Measurements from ENCODE around the gene PPP6R2.

PPP6R2 gene

DNA sequence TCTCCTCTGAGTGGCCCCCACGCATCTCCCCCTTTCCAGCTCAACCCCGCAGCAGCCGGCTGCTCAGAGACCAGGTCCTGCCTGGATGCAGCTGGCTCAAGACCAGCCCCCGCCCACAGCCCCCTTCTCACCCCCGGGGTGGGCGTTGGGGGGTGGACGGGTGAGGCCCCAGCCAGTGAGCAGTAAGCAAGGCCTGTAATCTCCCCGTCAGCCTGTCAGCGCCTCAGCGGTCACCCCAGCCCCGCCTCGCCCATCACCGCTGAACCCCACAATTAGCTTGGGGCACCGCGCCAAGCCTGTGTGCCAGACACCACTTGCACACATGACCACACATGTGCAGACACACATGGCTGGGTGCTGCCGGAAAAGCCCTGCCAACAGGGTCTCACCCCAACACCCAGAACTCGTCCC is 41.5 kb upstream of the PPP6R2 start:
- TF ChIP-seq TAF1 (IDR thresholded peaks at IDR 0.05; ENCODE audit: borderline replicate concordance, insufficient read depth, low read length) (no peak), SIN3A (IDR thresholded peaks at IDR 0.05; ENCODE audit: borderline replicate concordance, insufficient read depth, low read length) (no peak), FOXP2 (optimal IDR thresholded peaks at IDR 0.05; ENCODE audit: borderline replicate concordance, extremely low read depth, extremely low read length, insufficient read depth) (no peak), POLR2AphosphoS5 (IDR thresholded peaks at IDR 0.05; ENCODE audit: low read depth, low read length) (no peak)
- TF ChIP-seq, protein P1, sequence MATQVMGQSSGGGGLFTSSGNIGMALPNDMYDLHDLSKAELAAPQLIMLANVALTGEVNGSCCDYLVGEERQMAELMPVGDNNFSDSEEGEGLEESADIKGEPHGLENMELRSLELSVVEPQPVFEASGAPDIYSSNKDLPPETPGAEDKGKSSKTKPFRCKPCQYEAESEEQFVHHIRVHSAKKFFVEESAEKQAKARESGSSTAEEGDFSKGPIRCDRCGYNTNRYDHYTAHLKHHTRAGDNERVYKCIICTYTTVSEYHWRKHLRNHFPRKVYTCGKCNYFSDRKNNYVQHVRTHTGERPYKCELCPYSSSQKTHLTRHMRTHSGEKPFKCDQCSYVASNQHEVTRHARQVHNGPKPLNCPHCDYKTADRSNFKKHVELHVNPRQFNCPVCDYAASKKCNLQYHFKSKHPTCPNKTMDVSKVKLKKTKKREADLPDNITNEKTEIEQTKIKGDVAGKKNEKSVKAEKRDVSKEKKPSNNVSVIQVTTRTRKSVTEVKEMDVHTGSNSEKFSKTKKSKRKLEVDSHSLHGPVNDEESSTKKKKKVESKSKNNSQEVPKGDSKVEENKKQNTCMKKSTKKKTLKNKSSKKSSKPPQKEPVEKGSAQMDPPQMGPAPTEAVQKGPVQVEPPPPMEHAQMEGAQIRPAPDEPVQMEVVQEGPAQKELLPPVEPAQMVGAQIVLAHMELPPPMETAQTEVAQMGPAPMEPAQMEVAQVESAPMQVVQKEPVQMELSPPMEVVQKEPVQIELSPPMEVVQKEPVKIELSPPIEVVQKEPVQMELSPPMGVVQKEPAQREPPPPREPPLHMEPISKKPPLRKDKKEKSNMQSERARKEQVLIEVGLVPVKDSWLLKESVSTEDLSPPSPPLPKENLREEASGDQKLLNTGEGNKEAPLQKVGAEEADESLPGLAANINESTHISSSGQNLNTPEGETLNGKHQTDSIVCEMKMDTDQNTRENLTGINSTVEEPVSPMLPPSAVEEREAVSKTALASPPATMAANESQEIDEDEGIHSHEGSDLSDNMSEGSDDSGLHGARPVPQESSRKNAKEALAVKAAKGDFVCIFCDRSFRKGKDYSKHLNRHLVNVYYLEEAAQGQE (IDR thresholded peaks at IDR 0.05; ENCODE audit: insufficient read depth in 1 of 2, low read depth in 2 of 2, low read length in 2 of 2) = no peak

DNA sequence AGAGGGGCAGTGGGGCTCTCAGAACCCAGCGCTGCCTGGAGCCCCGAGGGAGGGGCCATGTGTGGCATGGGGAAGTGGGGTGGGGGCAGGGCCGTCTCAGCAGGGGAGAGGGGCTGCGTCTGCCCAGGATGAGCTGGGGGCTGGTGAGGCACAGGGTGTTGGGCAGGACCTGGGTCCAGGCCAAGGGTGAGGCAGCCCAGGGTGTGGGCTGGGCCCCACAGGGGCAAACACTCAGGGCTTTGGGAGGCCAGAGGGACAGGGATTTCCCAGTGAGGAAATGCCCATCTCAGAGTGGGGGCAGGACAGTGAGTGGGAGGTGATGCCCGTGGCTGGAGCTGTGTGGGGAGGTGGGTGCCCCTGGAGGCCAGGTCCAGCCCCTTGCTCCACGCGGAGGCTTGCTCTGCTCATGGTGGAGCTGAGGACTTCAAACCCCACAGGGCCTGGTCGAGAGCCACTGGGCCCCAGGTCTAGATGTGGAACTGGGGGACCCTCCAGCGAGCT is 41.0 kb upstream of the PPP6R2 start:
- TF ChIP-seq POLR2AphosphoS5 (IDR thresholded peaks at IDR 0.05; ENCODE audit: low read depth, low read length) (no peak), FOXP2 (optimal IDR thresholded peaks at IDR 0.05; ENCODE audit: borderline replicate concordance, extremely low read depth, extremely low read length, insufficient read depth) (no peak)
- TF ChIP-seq, protein P1 (IDR thresholded peaks at IDR 0.05; ENCODE audit: insufficient read depth in 1 of 2, low read depth in 2 of 2, low read length in 2 of 2) = no peak

DNA sequence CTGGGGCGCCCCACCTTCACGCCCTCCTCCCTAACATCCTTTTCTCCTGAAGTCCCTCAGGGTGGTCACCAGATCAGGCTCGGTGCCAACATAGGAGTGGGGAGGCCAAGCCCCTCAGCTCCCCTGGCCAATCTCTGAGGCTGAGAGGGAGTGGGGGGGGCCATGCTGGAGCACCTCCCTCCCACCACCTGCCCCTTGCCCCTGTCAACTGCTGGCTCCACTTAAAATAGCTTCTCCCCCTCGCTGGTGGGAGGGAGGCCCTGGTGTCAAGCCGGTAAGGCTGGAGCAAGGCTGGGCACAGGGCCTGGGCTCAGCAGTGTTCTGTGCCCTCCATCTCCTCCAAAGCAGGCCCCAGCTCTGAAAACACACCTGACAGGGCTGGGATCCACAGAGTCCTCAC is 40.6 kb upstream of the PPP6R2 start:
- TF ChIP-seq TAF1 (IDR thresholded peaks at IDR 0.05; ENCODE audit: borderline replicate concordance, insufficient read depth, low read length) = no peak
- TF ChIP-seq, protein P1 (IDR thresholded peaks at IDR 0.05; ENCODE audit: insufficient read depth in 1 of 2, low read depth in 2 of 2, low read length in 2 of 2) = no peak
- TF ChIP-seq FOXP2 (optimal IDR thresholded peaks at IDR 0.05; ENCODE audit: borderline replicate concordance, extremely low read depth, extremely low read length, insufficient read depth) = no peak
- TF ChIP-seq POLR2AphosphoS5 (IDR thresholded peaks at IDR 0.05; ENCODE audit: low read depth, low read length) = no peak
- no peak for TF ChIP-seq SIN3A (IDR thresholded peaks at IDR 0.05; ENCODE audit: borderline replicate concordance, insufficient read depth, low read length)

DNA sequence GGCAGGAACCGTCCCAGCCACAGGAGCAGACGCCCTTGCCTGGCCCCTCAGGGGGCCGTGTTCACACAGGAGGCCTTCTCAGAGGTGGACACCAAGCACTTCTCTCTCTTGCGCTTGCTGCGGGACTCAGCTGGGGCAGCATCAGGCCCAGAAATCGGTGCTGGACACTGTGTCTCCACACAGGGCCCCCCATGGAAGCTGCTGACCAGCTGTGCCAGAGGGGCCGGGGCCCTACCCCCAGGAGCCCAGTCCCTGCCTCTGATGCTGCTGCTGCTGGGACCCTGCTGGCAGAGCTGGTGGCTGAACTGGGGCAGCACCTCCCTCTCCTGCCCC is 39.6 kb upstream of the PPP6R2 start:
- TF ChIP-seq TAF1 (IDR thresholded peaks at IDR 0.05; ENCODE audit: borderline replicate concordance, insufficient read depth, low read length) (no peak), FOXP2 (optimal IDR thresholded peaks at IDR 0.05; ENCODE audit: borderline replicate concordance, extremely low read depth, extremely low read length, insufficient read depth) (no peak), POLR2AphosphoS5 (IDR thresholded peaks at IDR 0.05; ENCODE audit: low read depth, low read length) (no peak), SIN3A (IDR thresholded peaks at IDR 0.05; ENCODE audit: borderline replicate concordance, insufficient read depth, low read length) (no peak)
- TF ChIP-seq, protein P1 (IDR thresholded peaks at IDR 0.05; ENCODE audit: insufficient read depth in 1 of 2, low read depth in 2 of 2, low read length in 2 of 2) = no peak

Data from PFSK-1 (cell line).